IPS-18c (cell line): Measurements from ENCODE around the gene RBBP8.
A peak's percentile ranks its signal among the peaks of the same experiment; 100 is the strongest.

ENCODE experiments used
- H3K4me3 ChIP-seq: 2 replicates; pipeline ENCODE4 v1.7.0; 2013; ENCODE audit warnings: low read depth, mild to moderate bottlenecking, low read length, moderate library complexity; ENCODE audit not compliant: insufficient read depth
- H3K9me3 ChIP-seq: one replicate; pipeline ENCODE4 v1.6.1; 2013; ENCODE audit warnings: mild to moderate bottlenecking, low read length, moderate library complexity; ENCODE audit not compliant: control insufficient read depth, insufficient read depth

The RBBP8 gene

GRCh38 chr18:23037646-23038045 lies 104.5 kb downstream of the RBBP8 start:
- Histone ChIP-seq H3K4me3 (peak overlapping the region; percentile 9; the same call in 1 of the 2 replicates), H3K9me3 (no peaks in the 10 kb centered on the region)

GRCh38 chr18:23038712-23039111 lies 105.6 kb downstream of the RBBP8 start:
- Histone ChIP-seq H3K4me3 (no peak overlapping the region), H3K9me3 (no peaks in the 10 kb centered on the region)

- H3K9me3 ChIP-seq, result no peaks in the 10 kb centered on the region
- no peak overlapping the region for H3K4me3 ChIP-seq
Observed at GRCh38 chr18:23042133-23042532, 109.0 kb downstream of the RBBP8 start.

- H3K9me3 ChIP-seq, result no peaks in the 10 kb centered on the region
- no peak overlapping the region for H3K4me3 ChIP-seq
Observed at GRCh38 chr18:23043803-23044376, 110.8 kb downstream of the RBBP8 start.

- Histone ChIP-seq H3K4me3 (no peak overlapping the region), H3K9me3 (no peaks in the 10 kb centered on the region)
Observed at GRCh38 chr18:23049698-23050373, 116.7 kb downstream of the RBBP8 start.

GRCh38 chr18:23053776-23054457 lies 120.8 kb downstream of the RBBP8 start:
- Histone ChIP-seq H3K9me3 (no peaks in the 10 kb centered on the region), H3K4me3 (no peak overlapping the region)

- Histone ChIP-seq H3K9me3 (no peaks in the 10 kb centered on the region), H3K4me3 (no peak overlapping the region)
Observed at GRCh38 chr18:23054553-23054952, 121.4 kb downstream of the RBBP8 start.

- H3K4me3 ChIP-seq, result no peak overlapping the region
- H3K9me3 ChIP-seq, result no peaks in the 10 kb centered on the region
Observed at GRCh38 chr18:23056315-23056714, 123.2 kb downstream of the RBBP8 start.

GRCh38 chr18:23057096-23057495 lies 124.0 kb downstream of the RBBP8 start:
- H3K4me3 ChIP-seq, result no peak overlapping the region
- H3K9me3 ChIP-seq, result no peaks in the 10 kb centered on the region

GRCh38 chr18:23058746-23059415 lies 125.8 kb downstream of the RBBP8 start:
- H3K9me3 ChIP-seq, result peaks cover 3% of the 10 kb centered on the region
- no peak overlapping the region for H3K4me3 ChIP-seq

GRCh38 chr18:23059541-23060465 lies 126.7 kb downstream of the RBBP8 start:
- Histone ChIP-seq H3K9me3 (peaks cover 3% of the 10 kb centered on the region), H3K4me3 (no peak overlapping the region)

GRCh38 chr18:23062011-23062410 lies 128.9 kb downstream of the RBBP8 start:
- H3K9me3 ChIP-seq, result peaks cover 3% of the 10 kb centered on the region
- no peak overlapping the region for H3K4me3 ChIP-seq

GRCh38 chr18:23063502-23063901 lies 130.4 kb downstream of the RBBP8 start:
- Histone ChIP-seq H3K9me3 (peaks cover 3% of the 10 kb centered on the region), H3K4me3 (no peak overlapping the region)

GRCh38 chr18:23065234-23065806 lies 132.2 kb downstream of the RBBP8 start:
- H3K9me3 ChIP-seq, result peaks cover 3% of the 10 kb centered on the region
- no peak overlapping the region for H3K4me3 ChIP-seq

- peaks cover 3% of the 10 kb centered on the region for H3K9me3 ChIP-seq
- H3K4me3 ChIP-seq, result no peak overlapping the region
Observed at GRCh38 chr18:23066060-23066459, 132.9 kb downstream of the RBBP8 start.

- no peak overlapping the region for H3K4me3 ChIP-seq
- H3K9me3 ChIP-seq, result peaks cover 3% of the 10 kb centered on the region
Observed at GRCh38 chr18:23066504-23067039, 133.4 kb downstream of the RBBP8 start.
